Stimulated activated CD8-positive, alpha-beta memory T cell treated with anti-CD3 and anti-CD28 coated beads, Interleukin-15, amount 100 ng/mL, for 48 hours (primary cell): Measurements from ENCODE around the gene CHCHD3.

Experiments
- DNase-seq, 2 donors: peaks; one replicate each; pipeline ENCODE4 v3.0.0-alpha.2; 2020; ENCODE audit warnings: low read depth in 2 of 2

The CHCHD3 gene

DNA sequence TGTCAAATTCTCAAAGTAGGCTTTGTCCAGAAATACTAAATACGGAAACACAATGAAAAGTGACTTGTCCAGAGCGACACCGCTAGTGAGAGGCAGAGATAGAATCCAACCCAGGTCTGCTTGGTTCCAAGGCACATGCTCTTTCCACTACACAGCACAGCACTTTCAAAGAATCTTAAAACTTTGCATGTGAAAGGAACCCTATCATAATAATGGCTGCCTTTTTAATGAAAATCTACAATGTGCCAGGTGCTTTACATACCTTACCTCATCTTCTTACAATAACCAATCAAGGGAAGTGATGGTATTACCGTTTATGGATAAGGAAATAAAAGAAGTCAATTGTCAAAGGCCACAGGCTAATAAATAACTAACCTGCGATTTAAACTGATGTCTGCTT lies 2.6 kb downstream of the CHCHD3 start:
- DNase-seq: no peak

DNA sequence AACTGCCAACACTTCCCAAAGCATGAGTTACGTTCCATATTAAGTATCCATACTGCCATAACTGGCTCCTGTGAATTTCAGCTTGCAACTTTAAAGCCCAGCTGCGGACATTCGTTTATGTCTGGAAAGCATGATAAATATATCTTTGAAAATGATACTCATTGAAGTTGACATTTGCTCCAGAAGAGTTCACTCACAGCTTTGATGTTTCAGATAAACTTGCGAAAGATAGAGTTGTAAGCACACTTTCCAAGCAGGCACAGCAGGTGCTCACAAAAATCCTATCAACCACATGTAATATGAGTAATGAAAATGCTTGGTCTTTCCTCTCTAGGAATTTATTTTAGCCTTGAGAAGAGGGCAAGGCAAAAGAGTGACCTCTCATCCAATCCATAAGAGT lies 4.5 kb downstream of the CHCHD3 start:
- DNase-seq: no peak

DNA sequence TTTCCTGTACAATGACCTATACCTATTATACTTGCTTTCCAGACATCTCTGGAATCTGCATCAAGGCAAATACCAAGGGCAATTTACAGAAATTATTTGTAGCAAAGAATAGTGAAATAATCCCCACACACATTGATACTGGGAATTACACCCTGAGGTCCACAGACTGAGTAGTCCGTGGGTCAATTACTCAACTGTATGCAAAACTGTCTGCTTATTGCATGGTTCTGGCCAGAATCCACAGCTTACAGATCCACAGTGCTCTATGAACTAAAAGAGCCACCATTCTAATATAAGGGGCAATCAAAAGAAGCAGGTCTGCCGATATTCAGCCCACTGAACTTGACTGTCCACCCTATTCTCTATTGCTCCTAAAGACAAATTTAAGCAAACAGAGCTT lies 5.7 kb downstream of the CHCHD3 start:
- no peak for DNase-seq

DNA sequence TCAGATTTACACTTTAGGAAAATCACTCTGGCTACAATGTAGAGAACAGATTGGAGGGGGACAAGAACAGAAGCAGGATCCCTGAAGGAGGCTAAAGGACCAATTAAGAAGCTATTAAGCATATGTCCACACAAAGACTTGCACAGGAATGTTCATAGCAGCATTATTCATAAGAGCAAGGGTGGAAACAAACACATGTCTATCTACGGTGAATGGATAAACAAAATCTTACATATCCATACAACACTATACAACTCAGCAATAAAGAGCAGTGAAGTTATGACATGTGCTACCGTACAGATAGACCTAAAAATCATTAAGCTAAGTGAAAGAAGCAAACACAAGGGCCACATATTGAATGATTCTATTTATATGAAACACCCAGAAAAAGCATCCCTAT lies 10.4 kb downstream of the CHCHD3 start:
- no peak for DNase-seq

DNA sequence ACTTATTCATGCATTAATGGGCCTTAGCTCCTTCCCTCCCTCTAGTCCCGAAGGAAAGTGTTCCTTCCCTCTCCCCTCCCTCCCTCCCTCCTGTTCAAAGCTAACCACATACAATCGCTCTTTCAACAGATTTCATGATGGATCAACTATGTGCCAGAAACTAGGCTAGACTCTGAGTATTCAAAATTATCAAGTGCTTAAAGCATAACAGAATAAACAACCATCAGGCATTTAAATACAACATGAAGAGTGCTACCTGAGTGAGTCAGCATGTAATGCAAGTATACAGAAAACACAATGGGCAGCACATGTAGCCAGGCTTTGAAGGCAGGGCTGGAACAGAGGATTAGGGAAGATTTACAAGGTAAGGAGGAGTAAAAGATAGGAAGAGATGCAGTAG lies 11.3 kb downstream of the CHCHD3 start:
- no peak for DNase-seq

DNA sequence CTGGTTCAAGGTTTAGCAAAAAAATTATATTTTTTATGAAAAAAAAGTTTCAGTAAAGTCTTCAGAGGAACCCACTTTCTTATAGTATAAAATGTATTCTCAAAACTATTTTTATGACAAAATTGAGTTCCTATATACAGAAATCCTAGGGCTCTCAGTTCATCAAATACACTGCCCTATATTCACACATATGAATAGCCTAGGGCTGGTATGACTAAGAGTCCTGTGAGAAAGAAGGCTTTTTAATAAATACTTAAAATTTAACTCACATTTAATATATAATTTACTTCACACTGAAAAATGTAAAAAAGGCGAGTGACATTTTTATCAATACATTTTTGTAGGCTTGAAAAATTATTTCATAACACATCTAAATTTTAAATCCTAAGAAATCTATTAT lies 16.6 kb downstream of the CHCHD3 start:
- DNase-seq: no peak

DNA sequence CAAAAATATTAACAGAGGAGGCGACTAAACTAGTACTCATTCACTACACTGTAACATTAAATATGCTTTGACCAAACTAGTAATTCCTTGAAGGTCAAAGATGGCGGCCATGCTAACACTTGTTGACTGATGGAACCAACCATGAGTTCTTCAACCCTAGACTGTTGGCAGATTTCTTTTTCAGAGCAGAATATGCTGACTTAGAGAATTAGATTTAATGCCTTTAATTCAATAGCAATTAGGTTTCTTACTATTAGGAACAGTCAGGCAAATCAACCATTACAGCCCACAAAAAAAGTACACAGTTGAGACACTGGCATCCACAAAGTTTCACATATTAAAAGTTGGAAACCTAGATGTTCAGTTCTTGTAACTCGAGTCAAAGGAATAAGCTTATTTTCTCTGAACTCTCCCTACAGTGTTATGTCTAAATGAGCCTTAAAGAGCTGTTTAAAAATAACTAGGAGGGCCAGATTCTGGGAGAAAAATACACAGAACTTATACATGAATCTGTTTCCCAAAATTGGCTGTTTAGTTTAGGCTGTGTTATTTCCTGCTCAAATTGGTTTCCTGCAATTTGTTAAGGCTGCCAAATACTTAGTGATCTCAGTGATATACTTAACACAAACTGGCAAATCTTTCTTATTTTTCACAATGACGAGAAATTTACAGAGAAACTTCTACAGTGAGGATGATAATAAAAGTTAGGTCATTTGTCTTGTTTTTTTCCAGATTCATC lies 17.6 kb downstream of the CHCHD3 start:
- DNase-seq: no peak

DNA sequence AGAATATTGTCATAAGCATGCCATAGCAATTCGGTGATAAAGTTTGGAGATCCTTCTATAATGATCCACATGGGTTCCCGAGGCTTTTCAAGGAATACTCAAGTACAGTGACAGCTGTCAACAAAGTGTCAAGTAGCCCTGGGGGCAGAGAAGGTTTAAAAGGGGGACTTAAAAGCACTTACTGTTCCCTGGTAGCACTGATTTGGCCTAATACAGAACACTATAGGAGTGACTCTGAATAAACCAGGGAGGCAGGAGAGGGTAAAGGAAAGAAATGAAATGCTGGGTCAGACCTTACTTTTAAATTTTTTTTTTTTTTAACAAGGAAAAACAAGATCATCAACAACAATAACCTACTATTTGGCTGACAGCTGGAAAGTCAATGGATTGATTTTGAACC lies 20.1 kb downstream of the CHCHD3 start:
- DNase-seq: no peak

DNA sequence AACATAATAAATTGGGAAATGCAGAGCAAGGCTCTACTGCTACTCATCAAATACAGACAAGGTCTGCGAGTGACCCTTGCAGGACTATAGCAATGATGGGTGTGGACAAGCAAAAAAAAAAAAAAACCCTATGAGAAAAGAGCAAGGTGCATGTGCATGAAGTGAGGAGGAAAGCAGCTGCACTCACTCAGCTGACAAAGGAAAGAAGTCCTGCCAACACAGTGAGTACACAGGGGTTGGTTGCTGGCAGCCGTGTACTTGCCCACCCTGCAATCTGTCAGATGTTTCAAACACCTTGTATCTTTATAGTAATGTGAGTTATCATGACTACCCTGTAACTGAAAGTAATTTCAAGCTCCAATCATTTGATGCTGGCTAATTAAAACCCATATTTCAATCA lies 20.5 kb downstream of the CHCHD3 start:
- no peak for DNase-seq

DNA sequence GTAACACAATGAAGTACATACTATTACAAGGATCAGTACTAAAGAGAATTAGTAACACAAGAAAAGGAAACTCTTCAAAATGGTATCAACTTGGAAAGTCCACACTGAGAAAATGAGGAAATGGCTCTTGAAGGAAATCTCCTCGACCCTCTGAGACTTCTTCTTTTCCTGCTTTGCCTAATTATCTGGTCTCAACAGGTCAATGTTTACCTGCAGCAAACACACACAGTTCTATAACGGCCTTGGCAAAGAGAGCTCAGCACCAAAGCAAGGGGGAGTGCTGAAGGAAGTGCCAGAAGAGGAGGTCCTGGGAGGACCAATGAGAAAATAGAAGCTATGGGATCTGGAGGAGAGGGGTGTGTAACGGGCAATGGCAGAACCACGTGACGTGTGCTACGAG lies 21.9 kb downstream of the CHCHD3 start:
- no peak for DNase-seq

DNA sequence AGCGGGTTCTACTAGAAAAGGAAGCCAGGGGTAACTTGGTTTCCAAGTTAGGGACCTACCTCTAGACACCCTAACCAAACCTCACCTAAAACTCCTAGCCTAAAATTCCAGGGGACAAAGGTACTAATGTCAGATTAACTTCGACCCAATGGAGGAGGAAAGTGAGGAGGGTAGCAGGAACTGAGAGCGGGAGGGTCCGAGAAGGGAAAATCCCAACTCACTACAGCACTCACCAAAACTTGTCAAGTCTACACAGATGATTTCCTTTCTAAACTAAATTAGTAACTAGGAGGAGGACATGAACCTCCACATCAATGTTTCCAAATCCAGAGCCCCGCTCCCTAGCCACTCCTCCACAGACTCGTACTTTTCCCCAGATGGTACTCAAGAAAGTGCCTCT lies 22.6 kb downstream of the CHCHD3 start:
- DNase-seq: no peak

DNA sequence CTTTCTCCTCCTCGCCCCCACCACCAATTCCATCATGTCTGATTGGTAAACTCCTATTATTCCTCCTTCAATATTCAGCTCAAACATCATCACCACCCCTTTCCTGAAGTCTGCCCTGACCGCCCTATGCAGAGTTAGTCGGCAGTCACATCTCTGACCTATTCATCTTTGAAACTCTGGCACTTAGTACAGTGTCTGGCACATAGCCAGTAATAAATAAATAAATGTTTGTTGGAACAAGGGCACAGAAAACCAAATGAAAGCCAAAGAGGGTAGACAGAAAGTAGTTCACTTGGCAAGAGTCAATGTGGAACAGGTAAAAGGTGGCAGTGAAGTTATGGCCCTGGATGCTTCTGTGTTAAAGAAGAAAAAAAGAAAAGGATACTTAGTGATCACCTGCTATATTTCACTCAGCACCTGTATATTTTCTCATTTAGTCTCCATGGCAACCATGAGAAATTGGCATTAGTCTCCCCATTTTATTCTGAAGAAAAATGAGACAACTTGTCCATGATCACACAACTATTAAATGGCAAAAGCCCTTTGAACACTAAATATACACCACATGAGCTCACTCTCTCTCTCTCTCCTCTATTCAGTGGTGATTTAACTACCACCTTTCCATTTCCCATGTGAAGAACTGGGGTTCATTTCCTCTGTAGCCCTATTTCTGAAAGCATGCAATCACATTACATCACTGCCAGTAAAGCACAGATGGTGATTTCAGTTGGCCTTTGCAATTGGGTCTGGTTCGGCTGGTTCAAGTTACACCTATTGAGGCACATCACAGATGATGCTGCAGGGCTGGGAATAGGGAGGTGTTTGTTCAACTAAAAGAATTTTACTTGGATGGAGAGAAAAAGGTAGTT lies 25.3 kb downstream of the CHCHD3 start:
- DNase-seq: no peak

DNA sequence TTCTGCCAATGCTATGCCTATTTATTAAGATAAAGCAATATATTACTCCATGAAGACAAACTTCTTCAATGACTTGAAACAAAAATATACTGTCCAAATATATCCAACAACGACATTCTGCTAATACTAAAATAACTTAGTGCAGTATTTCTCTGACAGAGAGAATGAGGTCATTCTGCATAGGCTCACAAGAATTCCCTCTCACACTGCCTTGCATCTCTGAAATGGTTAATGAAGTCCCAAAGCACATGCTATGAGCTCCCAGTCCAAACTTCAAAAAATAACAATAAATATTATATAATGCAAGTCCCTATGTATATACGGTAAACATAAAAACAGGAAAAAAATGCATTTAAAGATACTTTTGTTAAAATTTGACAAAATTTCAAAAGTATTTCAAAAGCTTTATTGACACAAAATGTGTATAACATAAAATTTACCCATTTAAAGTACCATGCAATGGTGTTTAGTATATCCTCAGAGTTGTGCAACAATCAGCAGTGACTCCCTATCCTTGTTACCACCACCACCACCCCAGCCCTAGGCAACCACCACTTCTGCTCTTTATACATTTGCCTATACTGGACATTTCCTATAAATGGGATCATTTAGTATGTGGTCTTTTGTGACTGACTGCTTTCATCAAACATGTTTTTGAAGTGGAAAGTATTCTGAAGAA lies 27.6 kb downstream of the CHCHD3 start:
- DNase-seq: no peak

DNA sequence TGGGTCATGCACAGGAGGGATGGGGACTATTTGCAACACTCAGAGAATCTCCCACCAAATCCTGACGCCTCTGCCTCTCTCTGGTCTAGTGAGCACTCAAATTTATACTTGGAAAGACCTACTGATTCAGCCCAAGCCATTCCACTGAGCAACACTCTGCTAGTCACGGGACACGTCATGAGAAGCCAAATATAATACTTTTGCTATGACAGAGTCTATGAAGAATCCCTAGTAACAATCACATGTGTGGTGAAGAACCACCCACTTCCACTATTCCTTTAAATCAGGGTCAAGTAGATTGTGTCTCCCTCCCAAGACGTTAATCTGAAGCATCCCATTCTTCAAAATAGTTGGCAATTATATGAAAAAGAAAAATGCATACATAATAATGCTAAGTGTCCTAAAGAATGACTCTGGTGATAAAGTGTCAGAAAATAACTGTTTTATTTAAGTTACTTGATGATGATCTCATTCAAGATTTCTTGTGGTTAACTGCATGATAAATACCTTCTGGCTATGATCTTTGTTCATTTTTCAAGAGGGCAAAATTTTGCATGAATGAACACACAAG lies 28.5 kb downstream of the CHCHD3 start:
- no peak for DNase-seq

DNA sequence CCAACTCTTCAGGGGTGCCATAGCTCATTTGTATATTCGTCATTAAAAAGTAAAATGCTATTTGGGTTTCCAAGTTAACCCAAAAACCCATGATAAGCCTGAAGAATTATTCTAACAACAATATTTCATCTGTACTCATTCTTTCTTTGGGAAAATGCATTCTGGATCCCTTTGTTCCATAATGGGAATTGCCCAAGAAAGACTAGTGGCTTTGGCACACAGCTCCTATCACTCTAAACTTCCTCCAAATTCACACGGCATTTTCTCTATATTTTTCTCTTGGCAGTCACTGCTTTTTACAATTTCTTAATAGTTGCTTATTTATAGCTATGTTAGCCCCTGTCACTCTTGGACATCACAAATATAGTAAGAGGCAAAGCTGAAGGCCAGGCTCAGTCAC lies 29.1 kb downstream of the CHCHD3 start:
- DNase-seq: no peak

DNA sequence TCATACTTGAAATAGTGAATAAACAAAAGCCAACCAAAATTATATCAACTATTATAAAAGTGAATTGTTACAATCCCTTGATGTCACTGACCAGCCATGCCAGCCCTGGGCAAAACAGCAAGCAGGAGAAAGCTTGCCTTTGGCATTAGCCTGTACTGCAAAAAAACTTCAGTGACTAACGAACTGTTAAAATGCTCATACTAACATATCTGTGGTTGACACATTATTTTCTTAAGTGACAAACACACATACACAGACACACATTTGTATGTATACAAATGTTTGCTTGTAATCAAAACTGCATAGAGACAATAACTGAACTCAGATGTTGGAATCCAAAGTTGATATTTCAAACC lies 29.5 kb downstream of the CHCHD3 start:
- no peak for DNase-seq

DNA sequence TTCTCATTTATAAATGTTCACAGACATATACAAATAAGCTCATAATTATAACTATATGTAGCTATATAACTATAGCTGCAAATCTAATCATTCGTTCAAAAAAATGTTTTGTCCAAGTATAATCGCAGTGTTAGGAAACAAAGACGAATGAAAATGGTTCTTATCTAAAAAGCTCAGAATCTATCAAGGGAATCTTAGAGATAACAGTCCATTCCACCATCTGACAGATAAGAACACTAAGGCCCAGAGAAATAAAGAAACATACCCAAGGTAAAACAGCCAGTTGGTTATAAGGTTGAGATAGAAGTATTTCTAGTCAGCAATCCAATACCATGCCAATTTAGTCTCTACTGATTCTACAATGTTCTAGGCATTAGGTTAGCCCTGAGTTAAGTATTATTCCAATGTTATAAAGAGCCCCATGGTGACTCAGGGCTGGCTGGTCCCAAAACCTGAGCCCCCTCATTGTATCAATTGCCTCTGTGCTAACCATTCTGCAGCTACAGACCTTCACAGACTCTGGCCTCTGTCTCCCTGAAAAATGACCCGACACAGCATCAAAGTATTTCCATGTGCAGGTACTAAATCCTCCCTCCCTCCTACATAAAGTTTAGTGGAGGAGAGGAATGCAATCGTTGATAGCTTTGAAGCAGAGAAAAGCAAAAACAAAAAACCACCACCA lies 30.0 kb downstream of the CHCHD3 start:
- DNase-seq: no peak

DNA sequence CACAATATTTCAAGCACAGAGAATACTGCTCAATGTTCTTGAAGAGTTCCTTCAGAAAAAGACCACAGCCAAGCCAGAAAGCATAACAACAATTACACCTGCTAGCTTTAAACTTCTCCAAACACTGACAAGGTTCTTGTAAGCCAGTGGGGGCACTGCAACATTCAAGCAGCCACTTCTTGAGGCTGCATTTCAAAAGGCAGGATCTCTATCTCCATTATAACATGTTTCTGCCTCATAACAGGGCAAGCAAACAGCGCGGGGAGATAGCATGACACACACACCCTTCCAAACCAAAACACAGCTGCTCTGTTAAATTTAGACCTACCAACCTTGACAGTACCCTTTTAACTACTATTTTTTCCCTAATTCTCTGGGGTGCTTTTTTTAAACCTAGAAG lies 30.8 kb downstream of the CHCHD3 start:
- no peak for DNase-seq

DNA sequence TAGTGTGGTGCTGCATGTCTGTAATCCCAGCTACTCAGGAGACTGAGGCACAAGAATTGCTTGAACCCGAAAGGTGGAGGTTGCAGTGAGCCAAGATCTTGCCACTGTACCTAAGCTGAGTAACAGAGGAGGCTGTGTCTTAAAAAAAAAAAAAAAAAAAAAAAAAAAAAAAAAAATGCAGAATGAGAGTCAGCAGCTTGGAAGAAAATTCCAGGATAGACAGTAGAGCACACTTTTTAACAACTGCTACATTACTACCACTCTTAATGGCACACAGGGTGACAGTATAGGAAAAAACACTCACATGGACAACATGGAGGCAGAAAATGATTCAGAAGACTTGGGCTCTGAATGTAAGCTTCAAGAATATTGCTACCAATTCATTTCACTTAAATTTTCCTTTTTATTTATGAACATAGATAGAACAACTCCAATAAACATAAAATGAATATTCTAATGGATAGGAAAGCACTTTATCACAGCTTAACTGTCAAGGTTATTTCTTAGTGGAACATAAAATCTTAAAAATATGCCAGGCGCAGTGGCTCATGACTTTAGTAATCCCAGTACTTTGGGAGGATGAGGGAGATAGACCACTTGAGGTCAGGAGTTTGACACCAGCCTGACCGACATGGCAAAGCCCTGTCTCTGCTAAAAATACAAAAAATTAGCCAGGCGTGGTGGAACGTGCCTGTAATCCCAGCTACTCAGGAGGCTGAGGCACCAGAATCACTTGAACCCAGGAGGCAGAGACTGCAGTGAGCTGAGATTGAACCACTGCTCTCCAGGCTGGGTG lies 31.5 kb downstream of the CHCHD3 start:
- no peak for DNase-seq

DNA sequence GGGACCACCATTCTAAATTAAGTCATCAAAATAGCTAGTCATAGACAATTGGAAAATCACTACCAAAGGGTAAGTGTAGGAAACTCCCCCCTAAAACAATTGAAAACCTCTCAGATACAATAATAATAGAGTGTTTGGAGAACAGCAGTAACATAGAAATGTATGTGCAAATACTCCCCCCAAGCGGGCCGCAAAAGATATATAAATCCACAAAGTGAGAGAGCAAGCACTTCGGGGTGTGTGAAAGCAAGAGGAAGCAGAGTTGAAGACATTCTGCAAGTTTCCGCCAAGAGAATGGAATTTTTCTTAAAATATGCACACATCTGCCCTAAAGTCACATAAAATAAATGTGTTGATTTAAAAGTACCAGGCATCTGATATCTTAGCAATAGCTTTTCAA lies 33.3 kb downstream of the CHCHD3 start:
- DNase-seq: no peak

DNA sequence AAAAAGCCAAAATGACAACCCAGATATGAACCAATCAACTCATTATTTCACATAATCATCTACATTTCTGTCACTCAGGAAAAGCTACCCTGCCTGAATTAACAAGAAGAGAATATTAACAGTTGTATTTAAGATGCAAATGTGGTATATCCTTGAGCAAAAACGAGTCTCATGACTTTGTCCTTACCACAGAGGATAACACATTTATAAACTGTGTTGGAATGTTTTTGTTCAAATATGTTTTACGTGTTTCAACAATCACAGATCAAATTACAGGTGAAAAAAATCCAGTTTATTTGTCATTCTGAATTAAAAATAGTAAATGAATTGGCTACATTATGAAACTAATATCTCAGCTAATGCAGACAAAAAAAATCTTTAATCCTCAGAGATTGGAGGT lies 34.6 kb downstream of the CHCHD3 start:
- DNase-seq: no peak
